Nephron (organoid): ENCODE data around the gene TRIO.

ENCODE experiments used
- H3K27ac Mint-ChIP-seq, 3 experiments: 2 replicates each; pipeline ENCODE4 v1.8.0; 2020; ENCODE audit warnings: mixed read lengths in 3 of 3, mild to moderate bottlenecking in 2 of 3, moderate library complexity in 1 of 3
- H3K27me3 Mint-ChIP-seq: 2 replicates; pipeline ENCODE4 v1.8.0; 2021; ENCODE audit warnings: low read depth, mild to moderate bottlenecking, moderate library complexity, mixed read lengths
- H3K36me3 Mint-ChIP-seq: 2 replicates; pipeline ENCODE4 v1.8.0; 2020; ENCODE audit warnings: low read depth, mixed read lengths
- H3K4me1 Mint-ChIP-seq: 2 replicates; pipeline ENCODE4 v1.8.0; 2020; ENCODE audit warnings: mixed read lengths
- H3K4me3 Mint-ChIP-seq, 3 experiments: 2 replicates each; pipeline ENCODE4 v1.8.0; 2020; ENCODE audit warnings: mild to moderate bottlenecking in 3 of 3, mixed read lengths in 3 of 3, moderate library complexity in 2 of 3
- H3K9me3 Mint-ChIP-seq: 2 replicates; pipeline ENCODE4 v1.8.0; 2020; ENCODE audit warnings: mixed read lengths
- CTCF ChIP-seq, 3 experiments: fragments of 200-600 bp; sonication (generic); IDR thresholded peaks; one replicate each; pipeline ENCODE4 v1.5.0; 2021; ENCODE audit warnings: antibody characterized with exemption in 3 of 3; ENCODE audit not compliant: unreplicated experiment in 3 of 3

Gene TRIO

GRCh38 chr5:14332746-14333145, 189.6 kb downstream of the TRIO start:
- no peaks in the 10 kb centered on the region for H3K27me3 Mint-ChIP-seq
- H3K4me1 Mint-ChIP-seq: no peaks in the 10 kb centered on the region
- no peak overlapping the region for H3K27ac Mint-ChIP-seq
- H3K9me3 Mint-ChIP-seq: no peaks in the 10 kb centered on the region
- peaks cover 48% of the 10 kb centered on the region for H3K36me3 Mint-ChIP-seq
- H3K4me3 Mint-ChIP-seq: no peak overlapping the region
- TF ChIP-seq CTCF (IDR thresholded peaks at IDR 0.05; ENCODE audit: unreplicated experiment in 3 of 3): no peak

GRCh38 chr5:14337593-14337992, 194.5 kb downstream of the TRIO start:
- TF ChIP-seq CTCF (IDR thresholded peaks at IDR 0.05; ENCODE audit: unreplicated experiment in 3 of 3): no peak
- H3K9me3 Mint-ChIP-seq: no peaks in the 10 kb centered on the region
- H3K4me1 Mint-ChIP-seq: no peaks in the 10 kb centered on the region
- H3K4me3 Mint-ChIP-seq: no peak overlapping the region
- H3K27ac Mint-ChIP-seq: no peak overlapping the region
- H3K27me3 Mint-ChIP-seq: no peaks in the 10 kb centered on the region
- H3K36me3 Mint-ChIP-seq: peaks cover 58% of the 10 kb centered on the region

GRCh38 chr5:14339468-14339867, 196.3 kb downstream of the TRIO start:
- Mint-ChIP-seq H3K27me3 (no peaks in the 10 kb centered on the region), H3K4me3 (no peak overlapping the region), H3K27ac (no peak overlapping the region), H3K4me1 (no peaks in the 10 kb centered on the region), H3K9me3 (no peaks in the 10 kb centered on the region), H3K36me3 (peaks cover 64% of the 10 kb centered on the region)
- TF ChIP-seq CTCF (IDR thresholded peaks at IDR 0.05; ENCODE audit: unreplicated experiment in 3 of 3): no peak

- Mint-ChIP-seq H3K36me3 (peaks cover 63% of the 10 kb centered on the region), H3K9me3 (peaks cover 3% of the 10 kb centered on the region), H3K4me1 (no peaks in the 10 kb centered on the region), H3K27me3 (no peaks in the 10 kb centered on the region), H3K4me3 (no peak overlapping the region), H3K27ac (no peak overlapping the region)
- no peak for TF ChIP-seq CTCF (IDR thresholded peaks at IDR 0.05; ENCODE audit: unreplicated experiment in 3 of 3)
These were observed 198.6 kb downstream of the TRIO start for GRCh38 chr5:14341571-14342230.

- Mint-ChIP-seq H3K36me3 (peaks cover 61% of the 10 kb centered on the region), H3K9me3 (peaks cover 3% of the 10 kb centered on the region), H3K27me3 (no peaks in the 10 kb centered on the region), H3K4me1 (no peaks in the 10 kb centered on the region), H3K4me3 (no peak overlapping the region), H3K27ac (no peak overlapping the region)
- TF ChIP-seq CTCF (IDR thresholded peaks at IDR 0.05; ENCODE audit: unreplicated experiment in 3 of 3): no peak
These were observed 199.2 kb downstream of the TRIO start for GRCh38 chr5:14342306-14342705.

GRCh38 chr5:14343376-14343775, 200.2 kb downstream of the TRIO start:
- H3K4me1 Mint-ChIP-seq: no peaks in the 10 kb centered on the region

More at GRCh38 chr5:14343376-14343775, 200.2 kb downstream of the TRIO start:
- no peak overlapping the region for H3K27ac Mint-ChIP-seq
- H3K9me3 Mint-ChIP-seq: peaks cover 3% of the 10 kb centered on the region
- no peak for TF ChIP-seq CTCF (IDR thresholded peaks at IDR 0.05; ENCODE audit: unreplicated experiment in 3 of 3)
- H3K36me3 Mint-ChIP-seq: peaks cover 62% of the 10 kb centered on the region
- no peak overlapping the region for H3K4me3 Mint-ChIP-seq
- no peaks in the 10 kb centered on the region for H3K27me3 Mint-ChIP-seq
